Measurements from ENCODE around the gene FAM89A.

Gene FAM89A

DNA sequence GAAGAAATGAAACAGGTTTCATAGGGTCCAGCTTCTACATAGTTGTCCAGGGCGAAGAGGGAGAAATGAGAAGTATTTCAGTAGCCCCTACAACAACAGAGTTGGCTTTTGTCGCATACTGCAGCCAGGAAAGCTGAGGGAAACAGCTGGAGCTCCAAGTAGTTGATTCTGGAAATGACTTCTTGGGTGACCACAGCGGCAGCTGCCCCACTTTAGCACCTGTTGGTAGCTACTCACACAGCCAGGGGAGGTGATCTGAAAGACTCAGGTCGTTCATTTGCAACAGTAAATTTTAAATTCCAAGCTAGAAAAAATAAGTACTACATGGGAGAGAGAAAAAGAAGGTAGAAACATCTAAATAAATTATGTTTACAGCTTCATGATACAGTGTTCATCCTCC is 63.7 kb downstream of the FAM89A start:
- no peak overlapping the region for H3K4me3 ChIP-seq (ENCODE audit: low read depth, low read length)
- DNase-seq (ENCODE audit: low read depth) = no peak

- no peak for DNase-seq (ENCODE audit: low read depth)
- no peak overlapping the region for H3K4me3 ChIP-seq (ENCODE audit: low read depth, low read length)
Measured at GRCh38 chr1:230975636-230976035, 64.4 kb downstream of the FAM89A start.

DNA sequence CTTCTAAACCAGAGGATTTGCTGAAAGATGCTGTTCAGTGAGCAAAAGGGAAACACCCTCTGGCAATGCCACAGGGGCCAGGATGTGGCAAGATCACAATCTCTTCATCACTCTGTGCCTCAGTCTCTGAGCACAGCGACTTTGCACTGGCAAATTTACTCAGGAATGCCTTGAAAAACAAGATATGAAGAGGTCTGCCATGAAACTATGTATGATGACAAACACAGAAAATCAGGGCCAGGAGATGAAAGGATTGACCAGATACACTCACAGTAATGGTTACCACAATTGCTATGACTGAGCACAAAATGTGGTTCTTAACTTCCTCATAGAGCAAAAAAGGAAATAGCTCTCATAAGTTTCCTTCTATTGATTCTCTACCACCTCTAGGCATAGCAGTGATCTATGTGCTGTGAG is 67.2 kb downstream of the FAM89A start:
- DNase-seq (ENCODE audit: low read depth) = no peak
- no peak overlapping the region for H3K4me3 ChIP-seq (ENCODE audit: low read depth, low read length)

GRCh38 chr1:230971771-230972170 is 68.3 kb downstream of the FAM89A start:
- no peak overlapping the region for H3K4me3 ChIP-seq (ENCODE audit: low read depth, low read length)
- DNase-seq (ENCODE audit: low read depth) = no peak

- DNase-seq (ENCODE audit: low read depth) = no peak
Measured at GRCh38 chr1:230970432-230970831, 69.6 kb downstream of the FAM89A start.

More at GRCh38 chr1:230970432-230970831, 69.6 kb downstream of the FAM89A start:
- H3K4me3 ChIP-seq (ENCODE audit: low read depth, low read length) = no peak overlapping the region

Measured in skeletal muscle cell (primary cell).